Activated CD8-positive, alpha-beta memory T cell treated with anti-CD3 and anti-CD28 coated beads for 48 hours (primary cell): Measurements from ENCODE around the gene UCHL5.

ENCODE experiments used
- DNase-seq, 3 experiments: peaks; one replicate each; pipeline ENCODE4 v3.0.0-alpha.2; 2020; ENCODE audit warnings: low read depth in 2 of 3, low spot score in 2 of 3

UCHL5 gene, protein sequence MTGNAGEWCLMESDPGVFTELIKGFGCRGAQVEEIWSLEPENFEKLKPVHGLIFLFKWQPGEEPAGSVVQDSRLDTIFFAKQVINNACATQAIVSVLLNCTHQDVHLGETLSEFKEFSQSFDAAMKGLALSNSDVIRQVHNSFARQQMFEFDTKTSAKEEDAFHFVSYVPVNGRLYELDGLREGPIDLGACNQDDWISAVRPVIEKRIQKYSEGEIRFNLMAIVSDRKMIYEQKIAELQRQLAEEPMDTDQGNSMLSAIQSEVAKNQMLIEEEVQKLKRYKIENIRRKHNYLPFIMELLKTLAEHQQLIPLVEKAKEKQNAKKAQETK

DNA sequence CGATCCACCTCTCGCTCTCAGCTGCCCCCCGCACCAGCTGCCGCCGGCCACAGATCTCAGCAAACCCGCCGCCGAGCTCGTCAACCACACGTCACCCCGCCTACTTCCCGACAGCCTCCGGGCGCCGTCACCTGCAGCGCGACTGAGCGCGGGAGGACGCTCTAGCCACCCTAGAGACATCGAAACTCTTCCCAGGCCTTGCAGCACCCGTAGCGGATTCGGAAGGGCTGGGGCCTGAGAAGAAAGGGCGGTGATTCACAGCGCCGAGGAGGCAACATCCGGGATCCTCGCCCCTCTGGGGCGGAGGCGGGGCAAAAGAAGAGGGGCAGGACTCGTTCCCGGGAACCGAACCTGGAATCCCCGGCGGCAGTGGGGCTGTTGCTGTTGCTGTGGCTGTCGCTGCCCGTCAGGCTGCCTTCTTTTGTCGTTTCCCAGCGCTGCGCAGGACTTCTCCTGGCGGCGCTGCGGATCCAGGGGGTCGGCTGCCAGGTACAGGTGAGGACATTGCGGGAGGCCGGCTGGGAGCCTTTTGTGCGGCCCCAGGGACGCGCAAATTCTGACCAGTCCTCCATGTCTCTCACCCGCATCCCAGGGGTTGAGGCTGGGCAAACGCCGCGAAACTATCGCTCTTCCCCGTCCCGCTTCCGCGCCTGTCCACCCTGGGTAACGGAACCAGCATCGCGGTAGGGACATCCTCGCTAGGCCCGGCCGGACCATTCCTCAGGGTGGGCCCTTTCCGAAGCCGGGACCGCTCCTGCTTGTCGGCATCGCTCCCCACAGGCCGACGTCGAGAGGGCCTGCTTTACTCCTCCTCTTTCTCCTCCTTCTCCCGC lies at the start of gene UCHL5, which contains the start of gene RO60:
Gene UCHL5, minus strand, starts transcription at position 79 of the 833 bp plus-strand sequence. CDS start 100 bp downstream, outside the sequence.
Gene RO60, plus strand, starts transcription at position 331 of the 833 bp plus-strand sequence. CDS start 9,443 bp downstream, outside the sequence.
- DNase-seq: peak; percentile 75 to 93 (median 87)

DNA sequence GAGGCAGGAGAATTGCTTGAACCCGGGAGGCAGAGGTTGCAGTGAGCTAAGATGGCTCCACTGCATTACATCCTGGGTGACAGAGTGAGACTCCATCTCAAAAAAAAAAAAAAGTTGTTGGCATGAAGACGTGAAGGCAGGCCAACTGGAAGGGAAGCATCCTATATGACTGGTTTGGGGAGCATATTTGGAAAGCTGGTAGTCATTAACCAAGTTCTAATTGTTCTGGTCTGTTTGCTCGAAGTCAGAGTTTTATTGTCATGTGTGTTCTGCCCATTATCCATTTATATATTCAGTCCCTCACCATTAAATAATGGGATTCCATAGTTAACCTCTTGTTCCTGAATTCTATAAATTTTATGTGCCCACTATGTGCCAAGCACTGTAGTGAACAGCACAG lies 49.3 kb upstream of the UCHL5 start:
- no peak for DNase-seq

DNA sequence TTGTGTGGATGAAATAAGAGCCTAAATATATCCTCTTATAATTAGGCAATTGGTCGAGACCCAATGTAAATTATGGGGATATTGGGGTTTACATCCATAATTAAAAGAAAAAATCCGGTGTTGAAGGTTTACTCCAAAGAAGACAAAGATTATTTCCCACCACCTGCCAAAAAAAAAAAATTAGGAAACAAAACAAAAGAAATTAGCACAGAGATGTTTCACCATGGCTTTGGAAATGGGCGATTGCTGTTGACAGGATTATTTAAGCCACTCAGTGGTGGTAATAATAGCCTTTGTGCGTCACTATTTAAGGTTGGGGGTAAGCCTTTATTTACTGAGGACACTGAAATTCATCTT lies 46.6 kb upstream of the UCHL5 start:
- DNase-seq: no peak

DNA sequence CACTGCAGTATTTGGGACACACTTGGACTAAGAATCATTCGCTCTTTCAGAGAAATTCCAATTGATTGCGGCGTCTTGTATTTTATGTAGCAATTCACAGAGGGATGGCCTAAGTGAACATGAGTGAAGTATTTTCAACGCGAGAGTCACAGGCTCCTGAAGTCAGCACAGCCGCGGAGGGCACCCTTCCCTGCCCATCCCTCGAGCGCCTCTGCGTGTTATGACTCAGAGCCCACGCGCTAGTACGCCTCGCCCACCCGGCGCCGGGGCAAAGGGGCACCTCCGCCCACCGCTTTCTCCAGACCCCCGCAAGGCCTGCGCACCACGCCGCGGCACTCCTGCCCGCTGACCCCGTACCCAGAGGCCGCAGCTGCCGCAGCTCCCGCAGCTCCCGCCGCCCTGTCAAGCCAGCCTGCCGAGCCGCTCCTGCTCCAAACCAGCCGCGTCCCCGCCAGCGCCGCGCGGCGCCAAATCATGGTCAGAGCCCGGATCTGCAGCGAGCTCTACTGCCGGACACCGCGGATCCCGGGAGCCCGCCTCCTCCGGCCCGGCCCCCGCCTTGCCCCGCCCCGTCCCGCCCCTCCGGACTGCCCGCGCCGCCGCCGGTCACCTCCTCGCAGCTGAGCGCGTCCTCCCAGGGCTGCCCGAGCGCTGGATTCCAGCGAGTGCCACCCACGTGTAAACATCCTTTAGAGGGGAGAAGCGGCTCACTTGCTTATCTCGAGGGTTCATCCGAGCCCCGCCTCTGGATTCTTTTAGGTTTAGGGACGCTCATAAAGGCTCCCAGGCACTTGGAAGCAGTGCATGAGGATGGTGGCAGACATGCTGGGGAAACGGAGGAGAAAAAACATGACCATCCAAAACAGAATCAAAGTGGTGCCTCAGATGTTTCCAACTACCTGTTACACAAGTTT lies 46.0 kb upstream of the UCHL5 start, which contains the start of gene GLRX2:
Gene GLRX2, minus strand, starts transcription at position 508 of the 914 bp plus-strand sequence. Its CDS starts 32 bp downstream, at position 476.
- DNase-seq: peak; percentile 31 to 56 (median 49)

DNA sequence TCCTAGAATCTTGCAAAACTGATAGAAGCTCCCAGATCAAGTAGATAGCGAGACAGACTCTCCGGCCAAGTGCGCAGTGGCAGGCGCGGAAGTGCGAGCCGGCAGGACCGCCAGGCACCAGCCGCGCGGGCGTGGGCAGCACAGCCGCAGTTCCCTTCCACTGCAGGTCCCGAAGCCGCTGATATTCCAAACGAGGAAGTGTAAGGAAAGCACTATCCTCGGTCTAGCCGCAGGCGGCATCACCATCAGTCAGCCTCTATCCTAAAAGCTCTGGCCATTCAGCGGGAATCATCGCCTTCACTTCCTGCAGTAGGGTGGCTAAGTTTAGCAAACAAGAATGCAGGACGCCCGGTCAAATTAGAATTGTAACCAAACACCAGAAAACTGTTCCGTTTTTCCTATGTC lies 45.3 kb upstream of the UCHL5 start:
- no peak for DNase-seq

DNA sequence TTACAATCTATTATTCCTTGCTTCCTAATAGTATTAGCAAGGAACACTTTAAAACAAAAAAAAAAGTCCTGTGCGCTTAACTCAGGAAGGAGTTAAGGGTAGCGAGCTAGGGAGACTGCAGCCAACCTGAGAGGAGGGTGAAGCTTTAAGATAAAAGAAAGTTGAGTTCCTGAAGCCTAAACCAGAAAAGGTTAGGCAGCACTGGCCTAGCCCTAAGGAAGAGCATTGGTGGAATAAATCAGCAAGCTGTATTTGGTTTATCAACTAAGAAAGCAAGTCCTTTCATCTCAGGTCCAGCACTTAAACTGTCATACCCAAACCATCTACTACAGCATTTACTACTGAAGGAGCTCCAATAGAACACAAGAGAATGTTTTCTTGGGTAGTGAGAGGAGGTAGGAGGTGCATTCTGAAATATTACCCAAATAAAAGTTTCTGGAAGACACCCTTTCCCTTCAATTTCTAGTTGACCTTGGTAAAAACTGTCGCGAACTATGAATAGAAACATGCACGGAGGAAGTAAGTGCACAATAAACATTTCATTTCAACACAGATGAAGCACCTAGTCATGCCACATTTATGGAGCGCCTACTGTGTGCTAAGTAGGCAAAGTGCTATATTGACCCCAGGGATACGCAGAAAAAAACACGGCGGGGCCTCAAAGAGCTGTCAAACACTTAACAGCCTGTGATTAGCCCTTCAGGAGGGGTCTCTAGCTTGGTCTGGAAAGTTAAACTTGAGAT lies 44.8 kb upstream of the UCHL5 start:
- no peak for DNase-seq

DNA sequence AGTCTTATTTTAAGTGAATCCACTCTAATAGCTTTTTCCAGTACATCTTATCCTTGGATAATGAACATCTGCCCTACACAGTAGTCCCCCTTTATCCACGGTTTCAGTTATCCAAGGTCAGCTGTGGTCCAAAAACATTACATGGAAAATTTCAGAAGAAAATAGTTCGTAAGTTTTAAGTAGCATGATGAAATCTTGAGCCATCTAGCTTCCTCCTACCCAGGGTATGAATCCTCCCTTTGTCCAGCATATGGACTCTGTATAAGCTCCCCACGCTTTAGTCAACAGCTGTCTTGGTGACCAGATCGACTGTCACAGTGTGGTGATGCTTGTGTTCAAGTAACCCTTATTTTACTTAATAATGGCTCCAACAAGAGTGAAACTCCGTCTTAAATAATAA lies 43.5 kb upstream of the UCHL5 start:
- no peak for DNase-seq

DNA sequence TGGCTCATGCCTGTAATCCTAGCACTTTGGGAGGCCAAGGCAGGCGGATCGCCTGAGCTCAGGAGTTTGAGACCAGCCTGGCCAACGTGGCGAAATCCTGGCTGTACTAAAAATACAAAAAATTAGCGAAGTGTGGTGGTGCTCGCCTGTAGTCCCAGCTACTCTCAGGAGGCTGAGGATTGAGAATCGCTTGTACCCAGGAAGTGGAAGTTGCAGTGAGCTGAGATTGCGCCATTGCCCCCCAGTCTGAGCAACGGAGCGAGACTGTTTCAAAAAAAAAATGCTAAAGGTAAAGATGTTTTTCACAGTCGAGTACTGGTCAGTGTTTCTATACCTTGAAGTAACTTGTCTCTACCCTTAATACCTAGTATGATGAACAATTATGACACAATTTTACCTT lies 35.0 kb upstream of the UCHL5 start:
- DNase-seq: no peak

DNA sequence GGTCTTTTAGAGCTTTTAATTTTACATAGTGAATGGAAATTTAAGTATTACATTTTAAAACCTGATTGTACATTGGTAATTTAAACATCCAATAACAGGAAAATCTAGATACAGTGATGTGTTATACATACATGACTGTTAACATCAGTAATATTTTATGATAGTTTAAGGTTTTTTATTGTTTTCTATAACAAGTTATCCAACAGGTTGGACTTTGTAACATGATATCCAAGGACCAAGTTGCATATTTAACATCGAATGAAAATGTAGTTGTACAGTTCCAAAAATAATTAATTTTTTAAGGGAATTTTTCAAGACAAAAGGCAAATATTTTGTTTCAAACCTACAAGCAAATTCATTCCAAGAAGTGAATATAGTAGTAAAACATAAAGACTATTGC lies 31.7 kb upstream of the UCHL5 start:
- DNase-seq: no peak

DNA sequence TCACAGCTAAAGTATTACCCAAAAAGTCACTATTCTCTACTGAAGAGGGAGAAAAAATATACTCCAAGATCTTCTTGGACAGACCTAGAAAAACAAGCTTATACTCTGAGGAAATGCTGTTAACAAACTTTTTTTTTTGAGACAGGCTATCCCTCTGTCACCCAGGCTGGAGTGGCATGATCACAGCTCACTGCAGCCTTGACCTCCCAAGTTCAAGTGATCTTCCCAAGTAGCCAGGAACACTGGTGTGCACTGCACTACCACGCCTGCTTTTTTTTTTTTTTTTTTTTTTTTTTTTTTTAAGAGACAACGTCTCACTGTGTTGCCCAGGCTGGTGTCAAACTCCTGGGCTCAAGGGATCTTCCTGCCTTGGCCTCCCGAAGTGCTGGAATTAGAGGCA lies 28.7 kb upstream of the UCHL5 start:
- DNase-seq: no peak

DNA sequence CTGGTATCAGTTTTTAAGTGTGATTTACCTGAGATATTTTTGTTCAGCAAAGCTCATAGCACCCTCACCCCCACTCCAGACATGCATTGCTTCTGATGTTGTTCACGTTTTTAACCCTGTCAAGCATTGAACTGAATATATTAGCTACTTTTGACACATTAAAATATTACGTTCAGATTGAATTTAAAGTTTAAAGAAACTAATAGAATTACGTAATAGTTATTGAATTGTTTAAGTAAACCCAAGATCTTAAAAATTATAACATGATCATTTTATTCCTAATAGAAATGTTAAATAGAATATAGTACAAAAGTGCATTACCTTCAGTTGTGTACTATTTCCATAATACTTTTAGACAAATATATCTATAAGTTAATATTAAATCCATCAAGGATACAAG lies 27.2 kb upstream of the UCHL5 start:
- DNase-seq: no peak

DNA sequence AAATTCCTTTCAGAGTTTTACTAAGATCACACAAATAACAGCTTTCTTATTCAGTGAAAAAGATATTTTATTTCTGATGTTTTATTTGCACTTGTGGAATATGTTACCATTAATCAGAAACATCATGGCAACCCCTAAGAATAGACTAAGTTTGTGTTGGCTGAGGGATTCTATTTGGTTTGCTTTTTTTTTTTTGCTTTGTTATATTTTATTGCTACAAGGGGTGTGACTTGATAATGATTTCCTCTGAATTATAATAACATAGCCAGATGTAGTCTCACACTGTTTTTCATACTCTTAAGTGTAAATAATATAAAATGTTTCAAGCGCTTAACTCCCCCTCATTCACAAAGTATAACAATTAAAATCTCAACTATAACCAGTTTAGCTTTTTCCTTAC lies 26.1 kb upstream of the UCHL5 start:
- DNase-seq: no peak

DNA sequence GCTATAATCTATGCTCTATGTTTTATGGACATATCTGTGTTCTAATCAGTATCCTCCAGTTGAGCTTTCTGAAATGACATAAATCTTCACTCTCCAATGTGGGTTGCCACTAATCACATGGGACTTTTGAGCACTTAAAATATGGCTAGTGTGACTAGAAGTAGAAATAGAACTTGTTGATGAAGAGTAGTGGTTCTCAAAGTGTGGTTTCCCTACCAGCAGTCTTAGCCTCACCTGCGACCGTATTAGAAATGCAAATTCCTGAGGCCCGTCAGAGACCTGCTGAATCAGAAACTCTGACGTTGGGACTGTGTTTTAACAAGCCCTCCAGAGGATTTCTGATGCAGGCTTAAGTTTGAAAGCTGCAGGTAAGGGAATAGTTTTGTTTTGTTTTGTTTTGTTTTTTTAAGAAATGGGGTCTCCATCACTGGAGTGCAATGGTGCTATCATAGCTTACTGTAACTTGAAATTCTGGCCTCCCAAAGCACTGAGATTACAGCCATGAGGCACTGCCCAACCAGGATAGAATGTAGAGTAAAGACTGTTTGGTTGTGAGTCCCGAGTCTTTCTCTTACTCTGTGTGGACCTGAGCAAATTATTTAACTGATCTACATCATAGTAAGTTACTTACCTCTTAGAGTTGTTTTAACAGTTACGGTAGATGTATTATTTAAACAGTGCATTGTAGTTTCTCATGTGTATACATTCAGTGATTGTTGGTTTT lies 24.4 kb upstream of the UCHL5 start:
- no peak for DNase-seq

DNA sequence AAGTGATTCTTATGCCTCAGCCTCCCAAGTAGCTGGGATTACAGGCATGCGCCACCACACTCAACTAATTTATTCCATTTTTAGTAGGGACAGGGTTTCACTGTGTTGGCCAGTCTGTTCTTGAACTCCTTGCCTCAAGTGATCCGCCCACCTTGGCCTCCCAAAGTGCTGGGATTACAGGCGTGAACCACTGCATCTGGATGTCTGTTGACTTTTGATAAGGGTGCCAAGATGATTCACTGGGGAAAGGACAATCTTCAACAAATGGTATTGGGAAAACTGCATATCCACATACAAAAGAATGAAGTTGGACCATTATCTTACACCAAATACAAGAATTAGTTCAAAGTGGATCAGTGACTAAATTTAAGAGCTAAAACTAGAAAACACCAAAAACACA lies 20.0 kb upstream of the UCHL5 start:
- no peak for DNase-seq

DNA sequence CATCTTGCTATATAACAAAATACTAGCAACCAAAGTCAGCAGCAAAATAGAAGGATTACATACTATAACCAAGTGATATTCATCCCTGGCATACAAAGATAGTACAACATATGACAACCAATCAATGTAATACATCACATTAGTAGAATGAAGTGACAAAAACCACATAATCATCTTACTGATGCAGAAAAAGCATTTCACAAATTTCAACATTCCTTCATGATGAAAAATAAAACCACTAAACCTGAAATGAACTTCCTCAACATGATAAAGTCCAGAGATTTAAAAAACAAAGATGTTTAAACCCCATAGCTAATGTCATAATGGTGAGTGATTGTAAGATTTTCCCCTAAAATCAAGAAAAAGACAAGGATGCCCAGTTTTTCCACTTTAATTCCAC lies 18.8 kb upstream of the UCHL5 start:
- DNase-seq: no peak

DNA sequence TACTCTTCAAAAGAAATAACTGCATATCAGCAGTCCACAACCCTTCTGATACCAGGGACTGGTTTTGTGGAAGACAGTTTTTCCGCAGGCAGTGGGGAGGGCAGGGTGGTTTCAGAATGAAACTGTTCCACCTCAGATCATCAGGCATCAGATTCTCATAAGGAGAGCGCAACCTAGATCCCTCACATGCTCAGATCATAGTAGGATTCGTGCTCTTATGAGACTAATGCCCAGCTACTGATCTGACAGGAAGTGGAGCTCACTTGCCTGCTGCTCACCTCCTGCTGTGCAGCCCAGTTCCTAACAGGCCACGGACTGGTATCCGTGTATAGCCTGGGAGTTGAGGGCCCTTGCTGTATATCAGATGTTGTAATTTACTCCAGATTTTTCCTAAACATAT lies 11.8 kb upstream of the UCHL5 start:
- DNase-seq: no peak

DNA sequence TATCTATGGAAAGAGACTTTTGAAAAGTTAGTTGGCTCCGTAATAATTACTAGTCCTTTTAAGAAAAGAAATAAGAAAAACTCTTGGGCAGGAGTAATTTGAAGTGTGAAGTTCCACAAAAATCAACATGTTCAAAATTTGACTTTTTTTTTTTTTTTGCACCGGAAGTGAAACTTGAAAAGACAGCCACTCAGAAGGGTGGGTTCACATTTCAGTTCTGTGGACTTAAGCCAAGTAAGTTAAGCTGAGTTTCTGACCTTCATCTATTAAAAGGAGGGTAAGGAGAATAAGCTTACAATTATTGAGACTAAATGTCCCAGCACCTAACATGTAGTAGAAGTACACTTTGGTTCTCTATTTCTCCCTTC lies 11.2 kb upstream of the UCHL5 start:
- DNase-seq: no peak

DNA sequence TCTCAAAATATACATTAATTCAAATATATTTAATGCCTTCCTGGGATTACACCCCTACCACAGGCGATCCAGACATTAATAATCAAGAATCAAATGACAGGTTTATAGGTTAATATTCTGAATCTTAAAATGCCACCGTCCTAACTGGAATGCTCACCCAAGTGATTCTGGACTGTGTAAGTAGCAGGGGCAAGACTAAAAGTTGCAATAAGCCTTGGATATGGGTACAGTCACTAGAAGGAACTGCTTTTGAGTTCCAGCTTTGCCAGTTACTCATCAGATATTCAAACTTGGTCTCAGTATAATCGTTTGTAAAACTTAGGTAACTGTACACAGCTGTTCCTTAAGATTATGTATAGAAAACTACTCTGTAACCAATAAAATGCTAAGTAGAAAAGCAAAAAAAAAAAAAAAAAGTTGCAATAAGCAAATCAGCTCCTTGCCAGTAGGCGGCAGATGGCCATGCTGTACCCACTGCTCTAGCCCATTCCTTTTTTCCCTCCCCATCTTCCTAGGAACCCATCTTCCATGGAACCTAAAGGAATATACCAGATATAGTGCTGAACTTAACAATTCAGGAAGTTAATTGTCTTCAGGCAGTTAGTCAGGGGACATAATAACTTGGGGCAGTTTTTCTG lies 10.7 kb upstream of the UCHL5 start:
- DNase-seq: no peak

DNA sequence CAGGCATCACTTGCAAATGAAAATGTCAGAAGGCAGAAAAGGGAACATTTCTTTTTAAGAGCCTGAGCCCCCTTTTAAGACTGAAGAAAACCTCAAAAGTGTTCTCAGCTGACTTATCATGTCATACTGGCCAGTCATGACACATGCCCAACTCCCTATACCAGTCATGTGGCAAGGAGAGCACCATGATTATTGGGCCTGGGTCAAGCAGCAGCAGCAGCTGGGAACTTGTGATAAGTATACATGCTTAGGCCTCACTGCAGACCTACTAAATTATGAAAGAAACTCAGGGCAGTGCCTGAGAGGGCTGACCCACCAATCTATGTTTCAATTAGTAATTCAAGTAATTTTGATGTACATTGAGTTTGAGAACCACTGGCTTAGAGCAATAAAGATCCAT lies 8.9 kb upstream of the UCHL5 start:
- no peak for DNase-seq

DNA sequence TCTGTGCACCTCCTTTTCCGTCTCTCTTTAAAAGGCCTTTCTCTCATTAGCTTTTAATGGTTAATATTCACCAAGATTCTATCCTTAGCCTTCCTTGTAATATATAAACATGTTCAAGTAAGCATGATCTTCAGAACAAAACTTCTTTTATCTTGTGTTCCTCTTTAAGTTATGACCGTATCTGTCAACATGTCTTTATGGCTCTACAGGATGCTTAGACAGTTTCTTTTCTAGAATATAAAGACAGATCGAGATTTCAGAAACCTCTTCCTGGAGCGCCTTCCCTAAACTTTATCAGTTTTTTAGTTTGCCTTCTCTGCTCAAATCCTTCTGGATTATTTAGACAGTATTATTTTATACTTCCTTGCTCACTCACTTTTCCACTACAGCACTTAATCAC lies 7.4 kb upstream of the UCHL5 start:
- DNase-seq: no peak
